MM.1S (cell line): ENCODE data around the gene SMO.

Source experiments
- DNase-seq: peaks from one replicate; pipeline ENCODE4 v3.0.0-alpha.2; 2015
- H2AFZ ChIP-seq: fragments of 300-600 bp; sonication (generic); 2 replicates; pipeline ENCODE4 v1.6.0; 2016; ENCODE audit warnings: antibody characterized with exemption, low read length
- H3F3A ChIP-seq: fragments of 300-600 bp; sonication (generic); 2 replicates; pipeline ENCODE4 v1.6.1; 2016; ENCODE audit warnings: mild to moderate bottlenecking, antibody characterized with exemption, low read length, moderate library complexity, mixed read lengths; ENCODE audit not compliant: insufficient read depth
- H3K27ac ChIP-seq: fragments of 300-600 bp; sonication (generic); 2 replicates; pipeline ENCODE4 v1.5.1; 2016; ENCODE audit warnings: mild to moderate bottlenecking, low read length
- H3K27me3 ChIP-seq: fragments of 300-600 bp; sonication (generic); replicated peaks from 2 replicates; pipeline ENCODE4 v1.6.0; 2016; ENCODE audit warnings: low read length; ENCODE audit not compliant: insufficient read depth
- H3K36me3 ChIP-seq: fragments of 300-600 bp; sonication (generic); replicated peaks from 2 replicates; pipeline ENCODE4 v1.6.1; 2016; ENCODE audit warnings: mild to moderate bottlenecking, low read length, mixed read lengths; ENCODE audit not compliant: insufficient read depth
- H3K4me1 ChIP-seq: fragments of 300-600 bp; sonication (generic); 2 replicates; pipeline ENCODE4 v1.6.1; 2016; ENCODE audit warnings: low read length, mixed read lengths
- H3K4me2 ChIP-seq: fragments of 300-600 bp; sonication (generic); 2 replicates; pipeline ENCODE4 v1.6.0; 2016; ENCODE audit warnings: low read depth, low read length
- H3K4me3 ChIP-seq: fragments of 300-600 bp; sonication (generic); 2 replicates; pipeline ENCODE4 v1.5.1; 2016; ENCODE audit warnings: low read length, mixed read lengths
- H3K79me2 ChIP-seq: fragments of 300-600 bp; sonication (generic); 2 replicates; pipeline ENCODE4 v1.6.1; 2016; ENCODE audit warnings: mixed run types, low read length, mixed read lengths
- H3K9ac ChIP-seq: fragments of 300-600 bp; sonication (generic); 2 replicates; pipeline ENCODE4 v1.6.1; 2016; ENCODE audit warnings: low read length, mixed read lengths
- H3K9me2 ChIP-seq: fragments of 300-600 bp; sonication (generic); replicated peaks from 2 replicates; pipeline ENCODE4 v1.6.1; 2016; ENCODE audit warnings: mild to moderate bottlenecking, low read length, mixed read lengths; ENCODE audit not compliant: insufficient read depth
- H3K9me3 ChIP-seq: fragments of 300-600 bp; sonication (generic); replicated peaks from 2 replicates; pipeline ENCODE4 v1.6.1; 2016; ENCODE audit warnings: mild to moderate bottlenecking, low read length, mixed read lengths; ENCODE audit not compliant: insufficient read depth
- H4K20me1 ChIP-seq: fragments of 300-600 bp; sonication (generic); 2 replicates; pipeline ENCODE4 v1.6.1; 2016; ENCODE audit warnings: mild to moderate bottlenecking, low read length, moderate library complexity, mixed read lengths; ENCODE audit not compliant: insufficient read depth
- EZH2 ChIP-seq: fragments of 300-600 bp; sonication (generic); optimal IDR thresholded peaks from 2 replicates; pipeline ENCODE3; 2017; ENCODE audit warnings: low read depth, mild to moderate bottlenecking, antibody characterized with exemption, low read length, mixed read lengths
- EZH2phosphoT487 ChIP-seq: fragments of 300-600 bp; sonication (generic); IDR thresholded peaks from 2 replicates; pipeline ENCODE4 v1.6.1; 2018; ENCODE audit warnings: antibody characterized with exemption, low read length
- TF ChIP-seq, protein P1 (sequence below): fragments of 300-600 bp; sonication (generic); IDR thresholded peaks from 2 replicates; pipeline ENCODE4 v1.5.1; 2016; ENCODE audit warnings: antibody characterized with exemption, low read length, mixed read lengths

The SMO gene

GRCh38 chr7:129227646-129228578 lies 39.5 kb downstream of the SMO start:
- DNase-seq = no peak
- H4K20me1 ChIP-seq = no peaks in the 10 kb centered on the region
- TF ChIP-seq, protein P1, sequence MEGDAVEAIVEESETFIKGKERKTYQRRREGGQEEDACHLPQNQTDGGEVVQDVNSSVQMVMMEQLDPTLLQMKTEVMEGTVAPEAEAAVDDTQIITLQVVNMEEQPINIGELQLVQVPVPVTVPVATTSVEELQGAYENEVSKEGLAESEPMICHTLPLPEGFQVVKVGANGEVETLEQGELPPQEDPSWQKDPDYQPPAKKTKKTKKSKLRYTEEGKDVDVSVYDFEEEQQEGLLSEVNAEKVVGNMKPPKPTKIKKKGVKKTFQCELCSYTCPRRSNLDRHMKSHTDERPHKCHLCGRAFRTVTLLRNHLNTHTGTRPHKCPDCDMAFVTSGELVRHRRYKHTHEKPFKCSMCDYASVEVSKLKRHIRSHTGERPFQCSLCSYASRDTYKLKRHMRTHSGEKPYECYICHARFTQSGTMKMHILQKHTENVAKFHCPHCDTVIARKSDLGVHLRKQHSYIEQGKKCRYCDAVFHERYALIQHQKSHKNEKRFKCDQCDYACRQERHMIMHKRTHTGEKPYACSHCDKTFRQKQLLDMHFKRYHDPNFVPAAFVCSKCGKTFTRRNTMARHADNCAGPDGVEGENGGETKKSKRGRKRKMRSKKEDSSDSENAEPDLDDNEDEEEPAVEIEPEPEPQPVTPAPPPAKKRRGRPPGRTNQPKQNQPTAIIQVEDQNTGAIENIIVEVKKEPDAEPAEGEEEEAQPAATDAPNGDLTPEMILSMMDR = no peak
- TF ChIP-seq EZH2phosphoT487 = no peak
- TF ChIP-seq EZH2 = no peak
- H3K9me2 ChIP-seq = no peaks in the 10 kb centered on the region
- H3K79me2 ChIP-seq = peaks cover 43% of the 10 kb centered on the region
- no peaks in the 10 kb centered on the region for H3K9me3 ChIP-seq
- peaks cover 7% of the 10 kb centered on the region for H3K4me1 ChIP-seq
- H3K9ac ChIP-seq = no peak overlapping the region
- no peak overlapping the region for H3K4me3 ChIP-seq
- no peak overlapping the region for H2AFZ ChIP-seq
- H3K36me3 ChIP-seq = no peaks in the 10 kb centered on the region
- no peaks in the 10 kb centered on the region for H3K27me3 ChIP-seq
- H3F3A ChIP-seq = peaks cover 19% of the 10 kb centered on the region
- H3K4me2 ChIP-seq = no peak overlapping the region
- no peak overlapping the region for H3K27ac ChIP-seq

- Histone ChIP-seq H3K36me3 (no peaks in the 10 kb centered on the region), H3K79me2 (peaks cover 46% of the 10 kb centered on the region), H2AFZ (no peak overlapping the region), H4K20me1 (no peaks in the 10 kb centered on the region), H3K9me2 (no peaks in the 10 kb centered on the region), H3K27ac (no peak overlapping the region), H3K9ac (no peak overlapping the region), H3K4me3 (no peak overlapping the region), H3K4me1 (peaks cover 7% of the 10 kb centered on the region), H3K4me2 (no peak overlapping the region), H3K9me3 (no peaks in the 10 kb centered on the region), H3F3A (peaks cover 19% of the 10 kb centered on the region), H3K27me3 (no peaks in the 10 kb centered on the region)
- DNase-seq = no peak
- TF ChIP-seq EZH2 (no peak), EZH2phosphoT487 (no peak)
- TF ChIP-seq, protein P1 = no peak
These were observed 40.2 kb downstream of the SMO start for GRCh38 chr7:129228633-129229032.

DNA sequence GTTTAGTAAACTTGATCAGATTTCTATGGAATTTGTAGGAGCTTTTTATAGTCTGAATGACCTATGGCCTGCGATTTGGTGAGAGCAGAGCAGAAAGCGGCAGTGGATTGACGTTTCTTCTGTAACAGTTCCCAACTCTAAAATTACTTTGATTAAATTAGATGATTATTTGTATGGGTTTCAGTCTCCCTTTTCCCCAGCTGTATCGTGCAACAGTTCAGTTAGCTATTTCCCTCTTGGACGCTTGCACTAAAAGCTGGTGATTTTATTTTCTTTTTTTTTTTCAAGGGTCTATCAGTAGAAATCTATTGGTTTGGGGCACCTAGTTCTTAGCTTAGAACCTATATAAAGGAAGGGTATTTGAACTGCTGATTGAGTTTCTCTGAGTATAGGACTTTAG lies 43.2 kb downstream of the SMO start:
- no peak overlapping the region for H3K9ac ChIP-seq
- no peaks in the 10 kb centered on the region for H3K36me3 ChIP-seq
- no peaks in the 10 kb centered on the region for H3K27me3 ChIP-seq
- H3K4me2 ChIP-seq = no peak overlapping the region
- TF ChIP-seq EZH2 (no peak), EZH2phosphoT487 (no peak)
- TF ChIP-seq, protein P1 = no peak
- H3K4me3 ChIP-seq = no peak overlapping the region
- no peak overlapping the region for H3K27ac ChIP-seq
- 0 out of 2 replicates have a peak, but pooled peaks cover 1% of the 10 kb centered on the region for H3F3A ChIP-seq
- peaks cover 4% of the 10 kb centered on the region for H3K4me1 ChIP-seq
- no peaks in the 10 kb centered on the region for H4K20me1 ChIP-seq
- peaks cover 46% of the 10 kb centered on the region for H3K79me2 ChIP-seq
- H3K9me2 ChIP-seq = no peaks in the 10 kb centered on the region
- no peaks in the 10 kb centered on the region for H3K9me3 ChIP-seq
- no peak for DNase-seq
- no peak overlapping the region for H2AFZ ChIP-seq
